GM23338 (cell line): Measurements from ENCODE around the gene MAGI1. TPM values are rescaled to one million over a fixed set of nuclear protein-coding genes. Genes with fewer than 3 reads are reported as not detected.

ENCODE experiments used
- ATAC-seq: fragments of 200-7000 bp; cut with Tn5 transposase; 3 replicates; pipeline ENCODE4 v1.9.1; 2020
- DNase-seq: peaks from one replicate; pipeline ENCODE4 v3.0.0-alpha.2; 2015; ENCODE audit warnings: low spot score
- H2AFZ ChIP-seq: fragments of 200-600 bp; sonication (generic); 2 replicates; pipeline ENCODE4 v1.8.0; 2016; ENCODE audit warnings: antibody characterized with exemption, mild to moderate bottlenecking, moderate library complexity
- H3F3A ChIP-seq: fragments of 200-600 bp; sonication (generic); replicated peaks from 2 replicates; pipeline ENCODE4 v1.8.0; 2017; ENCODE audit warnings: antibody characterized with exemption, mixed run types, low read depth
- H3K27ac ChIP-seq: fragments of 200-600 bp; sonication (generic); 2 replicates; pipeline ENCODE4 v1.6.1; 2016; ENCODE audit warnings: low read depth
- H3K27me3 ChIP-seq: fragments of 200-600 bp; sonication (generic); 2 replicates; pipeline ENCODE4 v1.8.0; 2016; ENCODE audit warnings: mild to moderate bottlenecking, mixed run types, moderate library complexity; ENCODE audit not compliant: insufficient read depth
- H3K36me3 ChIP-seq: fragments of 200-600 bp; sonication (generic); 2 replicates; pipeline ENCODE4 v1.8.0; 2016; ENCODE audit warnings: mild to moderate bottlenecking; ENCODE audit not compliant: insufficient read depth
- H3K4me1 ChIP-seq: fragments of 200-600 bp; sonication (generic); 2 replicates; pipeline ENCODE4 v1.8.0; 2016; ENCODE audit warnings: mild to moderate bottlenecking, moderate library complexity; ENCODE audit not compliant: insufficient read depth
- H3K4me2 ChIP-seq: fragments of 200-600 bp; sonication (generic); 2 replicates; pipeline ENCODE4 v1.7.1; 2017; ENCODE audit warnings: mixed run types
- H3K4me3 ChIP-seq: fragments of 200-600 bp; sonication (generic); 2 replicates; pipeline ENCODE4 v1.6.1; 2016; ENCODE audit warnings: mixed run types
- H3K79me2 ChIP-seq: fragments of 200-600 bp; sonication (generic); replicated peaks from 2 replicates; pipeline ENCODE4 v1.8.0; 2017; ENCODE audit warnings: mild to moderate bottlenecking; ENCODE audit not compliant: insufficient read depth
- H3K9me2 ChIP-seq: fragments of 200-600 bp; sonication (generic); 2 replicates; pipeline ENCODE4 v1.8.0; 2017; ENCODE audit not compliant: insufficient read depth
- H4K20me1 ChIP-seq: fragments of 200-600 bp; sonication (generic); replicated peaks from 2 replicates; pipeline ENCODE4 v1.8.0; 2017; ENCODE audit warnings: mild to moderate bottlenecking; ENCODE audit not compliant: insufficient read depth
- H3K27ac Mint-ChIP-seq: 2 replicates; pipeline ENCODE4 v1.8.0; 2020; ENCODE audit warnings: inconsistent platforms, mild to moderate bottlenecking, moderate library complexity, mixed read lengths
- H3K27me3 Mint-ChIP-seq: 3 replicates; pipeline ENCODE4 v1.8.0; 2022; ENCODE audit warnings: low read depth, mild to moderate bottlenecking, moderate library complexity, mixed read lengths, inconsistent platforms; ENCODE audit not compliant: insufficient read depth, poor library complexity
- H3K36me3 Mint-ChIP-seq: 3 replicates; pipeline ENCODE4 v1.8.0; 2021; ENCODE audit warnings: low read depth, mild to moderate bottlenecking, inconsistent platforms, moderate library complexity, mixed read lengths
- H3K4me1 Mint-ChIP-seq: 3 replicates; pipeline ENCODE4 v1.8.0; 2020; ENCODE audit warnings: mild to moderate bottlenecking, inconsistent platforms, mixed read lengths
- H3K4me3 Mint-ChIP-seq: 3 replicates; pipeline ENCODE4 v1.8.0; 2021; ENCODE audit warnings: moderate library complexity, mild to moderate bottlenecking, inconsistent platforms, mixed read lengths
- H3K9me3 Mint-ChIP-seq: 3 replicates; pipeline ENCODE4 v1.8.0; 2020; ENCODE audit warnings: moderate library complexity, mild to moderate bottlenecking, inconsistent platforms, mixed read lengths
- CTCF ChIP-seq, 2 experiments: fragments of 200-600 bp in 1 of 2; sonication (generic) in 1 of 2; conservative IDR thresholded peaks; 2 replicates each; pipeline versions ENCODE4 v1.5.1 to v1.6.1; 2016 to 2017; ENCODE audit warnings: antibody characterized with exemption in 2 of 2, low read depth in 2 of 2, mild to moderate bottlenecking in 2 of 2, moderate library complexity in 1 of 2
- ETS1 ChIP-seq: IDR thresholded peaks from 2 replicates; pipeline ENCODE4 v1.6.1; 2016; ENCODE audit warnings: antibody characterized with exemption
- EZH2phosphoT487 ChIP-seq: fragments of 200-600 bp; sonication (generic); IDR thresholded peaks from one replicate; pipeline ENCODE4 v1.8.1; 2018; ENCODE audit warnings: antibody characterized with exemption; ENCODE audit not compliant: unreplicated experiment
- JUNB ChIP-seq: IDR thresholded peaks from one replicate; pipeline ENCODE4 v1.6.1; 2016; ENCODE audit warnings: antibody characterized with exemption; ENCODE audit not compliant: unreplicated experiment
- ZNF114 ChIP-seq: fragments of 250-450 bp; sonication (Bioruptor Pico); IDR thresholded peaks from 2 replicates; pipeline ENCODE4 v1.5.0; 2020; ENCODE audit warnings: mild to moderate bottlenecking, moderate library complexity
- ZNF462 ChIP-seq: fragments of 250-450 bp; sonication (Bioruptor Pico); IDR thresholded peaks from 2 replicates; pipeline ENCODE4 v1.5.0; 2020; ENCODE audit warnings: mild to moderate bottlenecking, moderate library complexity
- polyA plus RNA-seq: library from polyadenylated mRNA; unstranded; fragments of >200 nt; fragmentation: Nextera tagmentation; extraction: Ambion mirVana; gene quantifications from 2 replicates; pipeline ENCODE4 v1.2.1, GENCODE V29; 2016
- total RNA-seq: library from RNA; depleted of rRNA; stranded (reverse); fragments of >200 nt; shearing (Covaris generic); gene quantifications from 2 replicates; pipeline ENCODE4 v1.2.3, GENCODE V29; 2014

The MAGI1 gene
- total and polyA plus RNA-seq, 2 experiments from 2014 or later, result 27.4 to 71.2 TPM

GRCh38 chr3:65907232-65908130, 131.2 kb downstream of the MAGI1 start:
- DNase-seq, result peak; percentile 31
- Histone ChIP-seq H3K4me3 (no peak overlapping the region), H4K20me1 (peaks cover 5% of the 10 kb centered on the region; the same call in 1 of the 2 replicates), H3K36me3 (no peaks in the 10 kb centered on the region), H3K27ac (no peak overlapping the region), H3F3A (peaks cover 4% of the 10 kb centered on the region; the same call in 1 of the 2 replicates), H3K79me2 (peaks cover 83% of the 10 kb centered on the region), H3K4me2 (peak overlapping the region; percentile 38), H3K9me2 (no peaks in the 10 kb centered on the region), H3K27me3 (no peaks in the 10 kb centered on the region), H2AFZ (no peak overlapping the region), H3K4me1 (peaks cover 26% of the 10 kb centered on the region)
- Mint-ChIP-seq H3K4me3 (no peak overlapping the region), H3K27ac (no peak overlapping the region), H3K9me3 (no peaks in the 10 kb centered on the region), H3K36me3 (no peaks in the 10 kb centered on the region), H3K4me1 (peaks cover 28% of the 10 kb centered on the region), H3K27me3 (peaks cover 3% of the 10 kb centered on the region)
- TF ChIP-seq ZNF114 (no peak), JUNB (no peak), ZNF462 (CRISPR knock-in tag) (peak; percentile 64; the same call in 1 of the 2 replicates), EZH2phosphoT487 (no peak), ETS1 (no peak), CTCF (conservative IDR thresholded peaks at IDR 0.05; ENCODE audit: low read depth in 2 of 2) (peak; percentile 25 to 52; a peak in 3 of 4 replicates)
- ATAC-seq, result peak; percentile 64
